ENCODE data around the gene NTSR1. TPM values are rescaled to one million over a fixed set of nuclear protein-coding genes. Genes with fewer than 3 reads are reported as not detected.

NTSR1 gene
- polyA plus RNA-seq, 4 donors, result 0.34 to 1.2 TPM; not detected in 2

Other genes starting within 250 kb of the NTSR1 start
- 10 to 100 TPM; 11.9 to 52.9 (median 34.7) TPM for gene GATA5, start 232.8 kb upstream of the NTSR1 start, polyA plus RNA-seq
- gene SLCO4A1, start 66.3 kb upstream of the NTSR1 start, polyA plus RNA-seq, result 10 to 100 TPM in 1 of 4 donors, 1 to 10 TPM in 2, under 1 TPM in 1; 0.58 to 22.4 (median 3.5) TPM
- 10 to 100 TPM; 11.5 to 17.0 (median 13.4) TPM for gene MRGBP, start 87.6 kb downstream of the NTSR1 start, polyA plus RNA-seq
- 10 to 100 TPM; 46.6 to 88.3 (median 66.3) TPM for gene OGFR, start 96.0 kb downstream of the NTSR1 start, polyA plus RNA-seq
- 10 to 100 TPM in 1 of 4 donors, 1 to 10 TPM in 3; 3.4 to 12.7 (median 5.9) TPM for gene COL9A3, start 108.2 kb downstream of the NTSR1 start, polyA plus RNA-seq
- 1 to 10 TPM; 4.2 to 5.7 (median 4.6) TPM for gene TCFL5, start 153.0 kb downstream of the NTSR1 start, polyA plus RNA-seq
- 10 to 100 TPM; 11.6 to 49.4 (median 15.7) TPM for gene DIDO1, start 217.7 kb downstream of the NTSR1 start, polyA plus RNA-seq
- gene GID8, start 229.3 kb downstream of the NTSR1 start, polyA plus RNA-seq, result 10 to 100 TPM; 14.3 to 31.0 (median 17.1) TPM
- 10 to 100 TPM in 1 of 4 donors, 1 to 10 TPM in 2, under 1 TPM in 1; 0.22 to 11.2 (median 1.8) TPM for gene SLC17A9, start 243.9 kb downstream of the NTSR1 start, polyA plus RNA-seq